Uterus (tissue), 4 donors: ENCODE data around the gene ITGA11. TPM values are rescaled to one million over a fixed set of nuclear protein-coding genes. Genes with fewer than 3 reads are reported as not detected.

ENCODE experiments used
- DNase-seq, 2 donors: peaks; one replicate each; pipeline ENCODE4 v3.0.0-alpha.2; 2019 to 2020
- H3K27ac ChIP-seq, 2 donors: fragments of 200-600 bp; sonication (generic); 1 replicate in 1 of 2; 2 replicates in 1 of 2; pipeline ENCODE4 v1.5.1; 2016 to 2018
- H3K27me3 ChIP-seq, 2 donors: fragments of 200-600 bp; sonication (generic); one replicate each; pipeline ENCODE4 v1.5.1; 2018 to 2019; ENCODE audit warnings: control low read depth in 1 of 2
- H3K36me3 ChIP-seq, 2 donors: fragments of 200-600 bp; sonication (generic); one replicate each; pipeline ENCODE4 v1.5.1; 2019; ENCODE audit warnings: control low read depth in 1 of 2
- H3K4me1 ChIP-seq, 2 donors: fragments of 200-600 bp; sonication (generic); one replicate each; pipeline ENCODE4 v1.5.1; 2018 to 2019; ENCODE audit warnings: control low read depth in 1 of 2
- H3K4me3 ChIP-seq, 2 donors: fragments of 200-600 bp; sonication (generic); 1 replicate in 1 of 2; 2 replicates in 1 of 2; pipeline ENCODE4 v1.5.1; 2018 to 2019; ENCODE audit warnings: mild to moderate bottlenecking in 1 of 2
- H3K9me3 ChIP-seq, 2 donors: fragments of 200-600 bp; sonication (generic); one replicate each; pipeline ENCODE4 v1.5.1; 2019; ENCODE audit warnings: control low read depth in 1 of 2
- CTCF ChIP-seq, 4 experiments: fragments of 200-600 bp in 2 of 4; fragments of 450-650 bp in 2 of 4; sonication (generic) in 2 of 4; IDR thresholded peaks; one replicate each; pipeline ENCODE4 v1.5.1; 2016 to 2019; ENCODE audit warnings: antibody characterized with exemption in 4 of 4, mild to moderate bottlenecking in 2 of 4, moderate library complexity in 1 of 4
- POLR2A ChIP-seq, 2 donors: fragments of 450-650 bp; IDR thresholded peaks; one replicate each; pipeline ENCODE4 v1.6.1; 2016; ENCODE audit warnings: antibody characterized with exemption in 2 of 2, mild to moderate bottlenecking in 1 of 2, moderate library complexity in 1 of 2
- intact Hi-C: fragments of 100-400 bp; cut with DNase I; formaldehyde crosslinking; loops from one replicate; pipeline ENCODE4 v1.15.1; 2023; ENCODE audit warnings: low total_unique reads
- total RNA-seq, 4 donors: library from RNA; depleted of rRNA in 3 of 4; stranded (reverse); fragments of >200 nt in 3 of 4; gene quantifications; one replicate each; pipeline versions ENCODE4 v1.1.0 to v1.2.4, GENCODE V29; 2014 to 2023
- donor health status: DM: yes; HTN: yes; CAD: no.

ITGA11 gene
- total RNA-seq, 4 donors from 2014 or later, result 37.3 to 106 (median 61.1) TPM

- Histone ChIP-seq H3K36me3 (no peaks in the 10 kb centered on the region), H3K27me3 (no peaks in the 10 kb centered on the region), H3K4me1 (no peaks in the 10 kb centered on the region), H3K9me3 (no peaks in the 10 kb centered on the region), H3K4me3 (no peak overlapping the region), H3K27ac (no peak overlapping the region)
- intact Hi-C loops, result no loop called here
- peak in 1 of 2 donors; percentile 6 for DNase-seq
- TF ChIP-seq POLR2A (IDR thresholded peaks at IDR 0.05) (no peak), CTCF (IDR thresholded peaks at IDR 0.05) (no peak)
Measured at GRCh38 chr15:68377766-68378165, 54.2 kb downstream of the ITGA11 start.

DNA sequence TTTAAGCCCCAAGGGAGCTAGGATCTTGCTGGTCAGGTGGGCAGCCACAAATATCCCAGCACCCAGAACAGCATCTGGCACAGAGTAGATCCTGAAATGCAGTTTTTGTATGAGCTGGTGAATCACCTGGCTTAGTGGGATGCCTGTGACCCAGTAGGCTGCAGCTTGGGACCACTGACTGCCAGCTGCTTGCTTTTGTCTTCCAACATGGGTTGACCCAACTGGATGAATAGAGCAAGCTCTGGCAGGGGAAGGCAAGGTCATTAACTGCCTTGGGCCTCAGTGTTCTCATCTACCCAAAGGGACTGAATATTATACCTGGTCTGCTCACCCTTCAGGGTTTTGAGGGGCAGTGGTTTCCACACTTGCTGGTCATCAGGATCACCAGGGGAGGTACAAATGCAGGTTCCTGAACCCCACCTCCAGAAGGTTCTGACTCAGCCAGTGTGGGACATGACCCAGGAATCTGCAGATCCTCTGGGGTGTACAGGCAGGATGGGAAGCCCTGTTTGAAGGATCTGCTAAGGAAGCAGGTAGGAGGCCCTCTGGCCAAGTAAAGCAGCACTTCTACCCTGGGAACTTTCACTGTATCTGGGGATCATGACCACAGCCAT lies 55.4 kb downstream of the ITGA11 start:
- H3K9me3 ChIP-seq, result no peaks in the 10 kb centered on the region
- TF ChIP-seq POLR2A (IDR thresholded peaks at IDR 0.05), result no peak
- no peak for TF ChIP-seq CTCF (IDR thresholded peaks at IDR 0.05)
- H3K4me1 ChIP-seq, result no peaks in the 10 kb centered on the region
- peak; percentile 7 to 11 for DNase-seq
- no peak overlapping the region for H3K4me3 ChIP-seq
- H3K27me3 ChIP-seq, result no peaks in the 10 kb centered on the region
- H3K36me3 ChIP-seq, result no peaks in the 10 kb centered on the region
- no peak overlapping the region for H3K27ac ChIP-seq
- intact Hi-C loops, result no loop called here

- no peak overlapping the region for H3K27ac ChIP-seq
- no peaks in the 10 kb centered on the region for H3K36me3 ChIP-seq
- H3K27me3 ChIP-seq, result no peaks in the 10 kb centered on the region
- intact Hi-C loops, result no loop called here
- H3K9me3 ChIP-seq, result no peaks in the 10 kb centered on the region
- H3K4me1 ChIP-seq, result no peaks in the 10 kb centered on the region
- no peak overlapping the region for H3K4me3 ChIP-seq
- no peak for TF ChIP-seq POLR2A (IDR thresholded peaks at IDR 0.05)
- no peak for TF ChIP-seq CTCF (IDR thresholded peaks at IDR 0.05)
- DNase-seq, result peak; percentile 5 to 11
Measured at GRCh38 chr15:68375716-68376220, 56.2 kb downstream of the ITGA11 start.

GRCh38 chr15:68375191-68375631 lies 56.8 kb downstream of the ITGA11 start:
- H3K27ac ChIP-seq, result no peak overlapping the region
- DNase-seq, result peak; percentile 7 to 9
- intact Hi-C loops, result no loop called here

More at GRCh38 chr15:68375191-68375631, 56.8 kb downstream of the ITGA11 start:
- H3K4me1 ChIP-seq, result no peaks in the 10 kb centered on the region
- H3K36me3 ChIP-seq, result no peaks in the 10 kb centered on the region
- H3K4me3 ChIP-seq, result no peak overlapping the region
- no peaks in the 10 kb centered on the region for H3K9me3 ChIP-seq
- TF ChIP-seq CTCF (IDR thresholded peaks at IDR 0.05) (no peak), POLR2A (IDR thresholded peaks at IDR 0.05) (no peak)
- no peaks in the 10 kb centered on the region for H3K27me3 ChIP-seq
